Cardiac septum (tissue), 1 donor: ENCODE measurements around the gene IRF2. TPM values are rescaled to one million over a fixed set of nuclear protein-coding genes. Genes with fewer than 3 reads are reported as not detected.
A peak's percentile ranks its signal among the peaks of the same experiment; 100 is the strongest.

Experiments
- DNase-seq: peaks from one replicate; pipeline ENCODE4 v3.0.0-alpha.2; 2020; ENCODE audit warnings: low spot score
- intact Hi-C: fragments of 100-400 bp; cut with DNase I; formaldehyde crosslinking; loops from one replicate; pipeline ENCODE4 v1.14.0; 2022
- total RNA-seq: library from RNA; stranded (reverse); fragmentation: NEBNext Ultra II Directional; extraction: Animal tissue kit (Norgen Biotek cat#: 25700); gene quantifications from one replicate; pipeline ENCODE4 v1.2.1, GENCODE V29; 2021
- donor health status: DM: no; HTN: no; CAD: no.

Gene IRF2
- total RNA-seq, 1 donor from 2014 or later: 22.4 TPM

DNA sequence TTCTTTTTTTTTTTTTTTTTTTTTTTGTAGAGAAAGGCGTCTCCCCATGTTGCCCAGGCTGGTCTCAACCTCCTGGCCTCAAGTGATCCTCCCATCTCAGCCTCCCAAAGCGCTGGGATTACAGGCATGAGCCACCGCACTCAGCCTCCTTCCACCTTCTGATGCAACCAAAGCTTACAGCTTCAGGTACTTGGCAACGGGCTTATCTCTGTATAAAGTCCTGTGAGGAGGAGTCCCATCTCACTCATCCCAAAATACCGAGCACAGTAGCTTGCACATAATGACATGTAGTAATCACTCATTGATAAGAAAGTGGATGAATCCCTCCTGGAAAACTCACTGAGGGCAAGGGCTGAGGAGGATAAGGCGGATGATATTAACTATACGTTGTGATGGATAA, 19.1 kb downstream of the IRF2 start:
- intact Hi-C loops: no loop called here

GRCh38 chr4:184453365-184454160, 20.8 kb downstream of the IRF2 start:
- no peak for DNase-seq
- intact Hi-C loops: no loop called here

More for the DNA sequence above, 19.1 kb downstream of the IRF2 start:
- no peak for DNase-seq

GRCh38 chr4:184452740-184453139, 21.6 kb downstream of the IRF2 start:
- DNase-seq: no peak
- intact Hi-C loops: no loop called here

DNA sequence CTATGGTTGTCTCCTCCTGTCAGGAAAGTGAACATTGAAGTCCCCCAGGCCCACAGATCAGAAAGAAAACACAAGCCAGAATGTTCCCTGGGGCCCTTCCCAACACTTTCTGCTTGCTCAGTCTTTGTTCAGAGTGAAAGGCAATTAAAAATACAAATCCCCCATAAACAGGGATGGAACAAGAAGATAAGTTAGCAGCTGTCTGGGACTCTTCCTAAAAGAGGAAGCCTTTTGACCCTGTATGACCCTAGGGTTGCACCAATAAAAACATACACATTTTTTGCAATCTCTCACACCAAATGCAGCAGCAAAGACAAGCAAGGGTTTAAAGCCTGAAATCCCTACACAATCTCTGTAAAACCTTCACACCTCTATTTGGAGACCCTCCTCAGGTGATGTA, 22.6 kb downstream of the IRF2 start:
- intact Hi-C loops: no loop called here
- DNase-seq: no peak

- intact Hi-C loops: no loop called here
- no peak for DNase-seq
Observed at GRCh38 chr4:184450743-184451535, 23.4 kb downstream of the IRF2 start.

- no peak for DNase-seq
- intact Hi-C loops: no loop called here
Observed at GRCh38 chr4:184450045-184450444, 24.3 kb downstream of the IRF2 start.

DNA sequence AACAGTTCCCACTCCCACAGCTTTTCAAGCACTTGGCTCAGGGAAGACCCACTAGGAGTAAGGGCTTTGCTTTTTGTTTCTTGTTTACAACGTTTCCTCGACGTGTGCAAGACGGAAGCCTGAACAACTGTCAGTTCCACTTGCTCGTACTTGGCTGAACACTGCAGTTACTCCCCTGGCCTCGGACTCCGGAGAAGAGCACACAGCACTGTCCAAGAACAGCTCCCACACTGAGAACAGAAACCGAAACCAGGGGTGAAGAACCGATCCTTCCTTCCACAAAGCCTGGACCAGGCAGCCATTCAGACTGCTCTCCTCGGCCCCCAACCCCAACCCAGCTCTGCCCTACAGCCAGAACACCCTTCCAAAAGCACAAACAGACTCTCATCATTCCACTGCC, 25.5 kb downstream of the IRF2 start:
- DNase-seq: peak; percentile 80
- intact Hi-C loops: loop anchor here (2.0 kb wide), 1 partner anchor 24 kb away; no protein-coding TSS in a partner anchor

DNA sequence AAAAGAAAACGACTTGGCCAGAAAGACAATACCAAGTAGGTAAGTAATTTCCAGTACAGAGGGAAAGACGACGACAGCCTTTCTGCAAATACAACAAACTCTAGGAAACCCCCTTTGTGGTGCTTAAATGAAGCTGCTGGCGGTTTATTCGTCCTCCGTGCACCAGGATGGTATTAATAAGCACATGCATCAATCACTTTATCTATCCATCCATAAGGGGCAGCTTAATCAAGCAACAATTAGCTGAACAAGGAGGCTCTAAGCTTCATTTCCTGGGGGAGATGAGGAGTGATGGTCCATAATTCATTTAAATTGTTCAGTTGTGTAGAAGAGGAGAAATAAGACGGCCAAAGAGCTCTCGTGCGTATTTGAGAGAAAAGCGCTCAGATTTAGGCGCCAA, 26.2 kb downstream of the IRF2 start:
- intact Hi-C loops: loop anchor here (2.0 kb wide), 1 partner anchor 25 kb away; no protein-coding TSS in a partner anchor
- no peak for DNase-seq

- DNase-seq: no peak
- intact Hi-C loops: loop anchor here (2.0 kb wide), 1 partner anchor 25 kb away; no protein-coding TSS in a partner anchor
Observed at GRCh38 chr4:184447664-184448063, 26.7 kb downstream of the IRF2 start.

- intact Hi-C loops: no loop called here
- DNase-seq: no peak
Observed at GRCh38 chr4:184446132-184446658, 28.2 kb downstream of the IRF2 start.

- intact Hi-C loops: no loop called here
- DNase-seq: no peak
Observed at GRCh38 chr4:184444953-184445309, 29.4 kb downstream of the IRF2 start.

- no peak for DNase-seq
- intact Hi-C loops: no loop called here
Observed at GRCh38 chr4:184444215-184444952, 30.0 kb downstream of the IRF2 start.

- intact Hi-C loops: no loop called here
- no peak for DNase-seq
Observed at GRCh38 chr4:184443318-184443717, 31.0 kb downstream of the IRF2 start.

DNA sequence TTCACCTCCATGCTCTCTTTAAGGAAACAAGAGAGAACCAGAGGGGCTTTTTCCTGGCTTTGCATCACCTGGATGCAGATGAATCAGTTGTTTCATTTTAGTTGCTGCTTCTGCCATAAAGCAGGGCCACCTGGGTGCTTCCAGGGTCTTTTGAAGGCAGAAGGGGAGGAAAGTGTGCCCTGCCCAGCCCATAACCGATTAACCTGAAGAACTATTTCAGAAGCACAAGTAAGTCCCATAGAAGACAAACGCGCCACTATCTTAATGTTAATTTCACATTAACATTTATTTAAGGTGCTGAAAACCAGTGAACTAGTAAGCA, 32.1 kb downstream of the IRF2 start:
- intact Hi-C loops: no loop called here
- no peak for DNase-seq

- intact Hi-C loops: no loop called here
- DNase-seq: no peak
Observed at GRCh38 chr4:184441461-184442313, 32.7 kb downstream of the IRF2 start.

- DNase-seq: no peak
- intact Hi-C loops: no loop called here
Observed at GRCh38 chr4:184440595-184441358, 33.6 kb downstream of the IRF2 start.

DNA sequence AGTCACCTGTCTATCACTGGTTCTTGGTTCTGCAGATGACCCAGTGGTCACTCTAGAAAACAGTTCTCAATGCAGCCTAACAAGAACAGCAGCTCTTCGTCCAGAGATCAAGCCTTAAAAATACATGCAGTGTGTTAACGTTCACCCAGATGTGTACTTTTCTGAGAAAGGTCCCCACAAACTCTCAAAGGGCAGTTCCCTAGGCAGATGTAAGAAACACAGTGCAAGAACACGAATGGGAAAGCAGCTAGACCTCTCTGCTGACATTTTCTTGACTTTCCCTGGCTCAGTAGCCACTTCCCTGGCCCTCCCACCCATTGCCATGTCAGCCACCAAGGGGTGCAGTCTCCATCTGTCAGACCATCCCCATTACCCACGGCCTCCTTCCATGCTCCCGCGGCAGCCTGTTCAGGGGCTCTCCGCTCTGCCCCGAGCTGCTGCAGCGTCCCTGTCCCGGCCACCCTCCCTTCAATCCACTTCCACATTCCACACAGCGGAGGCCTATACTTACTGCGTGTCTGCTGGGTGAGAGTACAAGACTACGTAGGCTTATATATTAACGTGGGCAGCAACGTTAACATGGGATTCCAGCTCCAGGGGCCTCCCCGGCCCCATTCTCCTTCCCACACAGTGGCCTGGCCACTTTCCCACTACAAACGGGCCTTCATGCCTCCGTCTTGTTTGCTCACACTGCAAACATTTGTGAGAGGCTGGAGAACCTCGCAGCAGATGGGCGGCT, 34.3 kb downstream of the IRF2 start:
- intact Hi-C loops: no loop called here
- DNase-seq: no peak

- intact Hi-C loops: no loop called here
- no peak for DNase-seq
Observed at GRCh38 chr4:184439386-184439785, 35.0 kb downstream of the IRF2 start.
